Measurements from ENCODE around the gene CPSF3. TPM values are rescaled to one million over a fixed set of nuclear protein-coding genes. Genes with fewer than 3 reads are reported as not detected.

Gene CPSF3
- total RNA-seq = 44.1 and 99.6 TPM in 2 replicates

DNA sequence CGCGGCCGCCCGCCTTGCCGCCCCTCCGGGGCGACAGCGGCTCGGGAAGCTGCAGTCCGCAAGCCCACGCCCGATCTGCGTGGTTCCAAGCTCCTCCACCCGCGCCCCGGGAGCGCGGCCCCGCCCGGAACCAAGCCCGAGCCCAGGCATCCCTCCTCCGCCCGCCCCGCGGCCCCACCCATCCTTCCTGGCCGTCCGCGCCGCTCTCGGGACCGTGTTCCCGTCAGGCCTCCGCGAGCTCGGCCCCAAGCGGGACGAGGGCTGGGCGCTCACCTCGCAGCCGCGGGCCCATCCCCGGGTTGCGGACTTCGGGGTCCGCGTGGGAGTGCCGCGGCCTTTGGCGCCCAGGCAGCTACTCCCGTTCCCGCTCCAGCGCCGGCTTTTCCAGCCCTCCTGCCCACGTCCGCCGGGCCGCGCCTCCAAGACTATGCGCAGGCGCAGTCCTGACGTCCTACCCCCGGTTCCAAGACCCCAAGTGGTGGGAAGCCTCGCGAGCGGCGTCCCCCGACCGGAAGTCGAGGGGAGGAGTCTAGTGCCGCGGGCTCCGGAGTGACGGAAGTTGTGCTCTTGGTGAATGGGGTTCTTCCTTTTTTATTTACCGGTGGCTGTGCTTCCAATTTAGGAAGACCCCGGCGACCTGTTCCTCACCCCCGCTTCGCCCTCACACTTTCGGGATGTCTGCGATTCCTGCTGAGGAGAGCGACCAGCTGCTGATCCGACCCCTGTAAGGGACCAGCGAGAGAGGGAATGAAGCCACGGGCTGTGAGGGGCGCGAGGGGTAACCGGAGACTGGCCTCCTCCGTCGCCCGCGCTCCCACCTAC lies at the start of gene CPSF3, which contains the start of gene ITGB1BP1:
Gene CPSF3 (plus strand): TSS at position 555 of the 822 bp plus-strand sequence. CDS start 120 bp downstream, at position 675.
Gene ITGB1BP1 (minus strand): TSS at position 429 of the 822 bp plus-strand sequence. CDS start 4,831 bp downstream, outside the sequence.
- peak; percentile 99 for DNase-seq

DNA sequence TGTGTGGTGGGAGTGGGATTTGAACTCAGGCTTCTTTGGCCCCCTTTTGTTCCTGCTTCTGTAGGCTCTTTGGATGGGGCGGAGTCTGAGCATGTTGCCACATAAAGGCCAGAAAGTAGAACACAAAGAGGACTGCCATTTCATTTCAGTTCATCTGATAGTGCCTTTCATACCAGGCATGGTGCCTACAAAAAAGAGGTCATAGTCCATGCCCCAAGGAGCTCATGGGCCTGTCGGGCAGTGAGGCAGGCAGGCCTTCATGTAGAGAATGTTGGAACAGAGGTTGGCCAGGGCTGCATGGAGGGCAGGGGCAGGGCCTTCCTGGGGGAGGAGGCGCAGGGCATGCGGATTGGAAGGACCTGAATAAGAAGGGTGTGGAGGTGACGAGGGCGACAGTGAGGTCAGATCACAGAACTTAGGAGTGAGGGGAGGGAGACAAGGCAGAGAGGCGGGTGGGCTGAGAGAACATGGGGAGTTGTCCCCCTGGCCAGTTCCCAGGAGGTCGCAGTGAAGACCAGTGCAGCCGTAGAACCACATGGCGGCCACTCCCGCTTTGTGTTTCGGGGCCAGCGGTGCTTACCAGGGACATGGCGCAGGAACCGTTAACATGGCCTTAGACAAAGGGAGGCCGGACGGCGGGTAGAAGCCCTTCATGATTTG lies 49.3 kb upstream of the CPSF3 start:
- no peak for DNase-seq

DNA sequence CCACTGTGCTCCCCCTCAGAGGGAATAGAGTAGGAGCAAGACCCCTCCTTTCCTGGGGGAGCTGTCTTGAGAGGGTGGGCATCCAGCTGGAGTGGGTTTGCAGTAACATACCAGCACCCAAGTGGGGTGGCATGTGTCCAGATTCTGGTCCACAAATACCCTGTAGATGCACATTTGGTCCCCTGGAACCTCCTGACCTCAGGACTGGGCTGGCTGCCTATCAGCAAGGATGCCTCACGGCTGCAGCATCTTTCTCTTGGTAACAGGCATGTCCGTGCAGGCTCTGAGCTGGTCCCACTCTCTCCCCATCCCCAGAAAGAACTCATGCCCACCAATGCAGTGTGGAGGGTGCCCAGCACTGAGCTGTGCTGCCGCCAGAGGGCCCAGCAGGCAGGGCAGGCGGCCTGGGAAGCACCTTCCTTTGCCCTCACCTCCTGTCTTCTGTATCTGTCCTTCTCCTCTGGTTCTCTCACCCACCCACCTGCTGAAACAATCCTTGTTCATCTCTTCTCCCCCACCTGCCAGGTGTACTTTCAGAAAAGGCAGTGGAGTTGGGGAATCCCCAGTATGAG lies 47.5 kb upstream of the CPSF3 start:
- DNase-seq = no peak

DNA sequence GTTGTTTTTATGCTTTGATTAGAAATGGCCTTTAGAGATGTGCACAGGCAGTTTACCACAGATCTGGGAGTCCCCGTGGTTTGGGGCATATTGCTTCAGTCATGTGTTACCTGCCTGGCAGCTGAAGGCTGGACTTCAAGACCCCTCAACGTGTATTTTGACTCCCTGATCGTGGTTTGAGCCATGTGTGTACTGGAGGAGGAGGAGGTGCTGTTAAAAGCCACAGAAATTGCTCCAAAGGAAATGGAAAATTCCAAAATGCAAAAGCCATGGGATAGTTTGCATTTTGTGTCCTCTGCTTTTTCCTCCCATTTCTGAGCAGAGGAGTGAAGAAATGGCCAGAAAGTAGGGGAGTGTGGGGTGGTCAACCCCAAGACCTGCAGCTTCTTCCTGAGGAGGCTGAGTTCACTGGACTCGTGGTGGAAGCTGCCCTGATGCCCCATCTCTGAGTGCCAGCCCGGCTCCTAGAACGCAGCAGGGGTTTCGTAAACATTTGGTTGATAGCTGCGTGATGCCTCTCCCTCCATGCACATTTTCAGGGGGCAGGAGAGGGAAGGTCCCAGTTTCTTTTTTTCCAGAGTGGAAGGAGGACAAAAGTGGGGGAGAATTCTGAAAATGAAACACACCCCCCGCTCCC lies 45.9 kb upstream of the CPSF3 start:
- no peak for DNase-seq

DNA sequence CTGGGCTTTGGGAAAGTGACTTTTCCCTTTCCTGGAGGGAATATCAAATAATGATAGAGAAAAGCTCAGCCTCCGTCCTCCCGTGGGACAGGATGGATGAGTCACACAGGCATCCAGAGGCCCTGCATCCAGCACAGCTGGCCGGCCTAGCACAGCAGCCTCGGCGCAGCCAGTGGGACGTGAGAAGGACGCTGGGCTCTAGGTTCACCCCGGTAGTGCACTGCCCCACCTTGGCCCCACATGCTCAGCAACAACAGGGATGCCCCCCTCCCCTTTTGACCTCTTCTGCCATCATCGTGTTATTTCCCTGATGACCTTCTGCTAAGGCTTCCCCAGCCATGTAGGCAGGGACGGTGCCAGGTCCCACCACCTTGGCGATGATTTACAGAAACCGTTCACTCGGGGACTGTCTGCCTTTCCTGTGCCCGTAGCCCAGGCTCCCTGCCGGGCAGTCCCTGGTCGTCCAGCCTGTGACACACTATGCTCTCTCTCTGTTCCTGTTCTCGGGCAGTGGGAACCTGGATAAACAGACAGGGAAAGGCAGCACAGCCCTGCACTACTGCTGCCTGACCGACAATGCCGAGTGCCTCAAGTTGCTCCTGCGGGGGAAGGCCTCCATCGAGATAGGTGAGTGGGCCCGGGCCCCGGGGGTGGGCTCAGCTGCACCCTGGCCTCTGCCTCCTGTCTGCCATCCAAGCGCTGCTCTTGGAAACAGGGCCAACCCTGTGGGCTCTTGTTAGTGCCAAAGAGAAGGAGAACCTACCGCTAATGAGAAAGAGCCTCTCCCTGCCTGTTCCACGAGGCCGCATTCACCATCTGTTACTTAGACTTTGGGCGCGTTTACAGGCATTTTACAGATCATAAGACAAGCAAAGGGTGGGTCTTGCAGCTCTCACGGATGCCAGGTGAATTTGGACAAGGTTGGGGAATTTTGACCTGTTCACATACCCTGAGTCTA lies 44.7 kb upstream of the CPSF3 start:
- peak; percentile 84 for DNase-seq

DNA sequence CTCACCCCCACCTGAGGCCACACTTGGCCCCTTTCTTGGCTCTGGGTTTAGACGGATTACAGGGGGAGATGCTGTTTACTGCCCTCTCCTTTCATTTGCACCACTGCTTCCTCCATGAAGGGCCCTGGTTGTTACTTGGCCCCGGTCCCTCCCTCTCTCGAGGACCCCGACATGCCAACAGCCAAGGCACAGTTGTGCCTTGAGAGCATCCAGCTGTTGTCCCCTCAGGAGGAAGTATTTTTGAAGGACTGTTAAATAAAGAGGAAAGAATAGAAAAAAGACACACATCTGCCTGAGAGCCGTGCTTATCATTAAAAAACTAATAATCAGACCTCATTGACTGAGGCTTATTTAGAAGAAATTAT lies 44.1 kb upstream of the CPSF3 start:
- DNase-seq = no peak

DNA sequence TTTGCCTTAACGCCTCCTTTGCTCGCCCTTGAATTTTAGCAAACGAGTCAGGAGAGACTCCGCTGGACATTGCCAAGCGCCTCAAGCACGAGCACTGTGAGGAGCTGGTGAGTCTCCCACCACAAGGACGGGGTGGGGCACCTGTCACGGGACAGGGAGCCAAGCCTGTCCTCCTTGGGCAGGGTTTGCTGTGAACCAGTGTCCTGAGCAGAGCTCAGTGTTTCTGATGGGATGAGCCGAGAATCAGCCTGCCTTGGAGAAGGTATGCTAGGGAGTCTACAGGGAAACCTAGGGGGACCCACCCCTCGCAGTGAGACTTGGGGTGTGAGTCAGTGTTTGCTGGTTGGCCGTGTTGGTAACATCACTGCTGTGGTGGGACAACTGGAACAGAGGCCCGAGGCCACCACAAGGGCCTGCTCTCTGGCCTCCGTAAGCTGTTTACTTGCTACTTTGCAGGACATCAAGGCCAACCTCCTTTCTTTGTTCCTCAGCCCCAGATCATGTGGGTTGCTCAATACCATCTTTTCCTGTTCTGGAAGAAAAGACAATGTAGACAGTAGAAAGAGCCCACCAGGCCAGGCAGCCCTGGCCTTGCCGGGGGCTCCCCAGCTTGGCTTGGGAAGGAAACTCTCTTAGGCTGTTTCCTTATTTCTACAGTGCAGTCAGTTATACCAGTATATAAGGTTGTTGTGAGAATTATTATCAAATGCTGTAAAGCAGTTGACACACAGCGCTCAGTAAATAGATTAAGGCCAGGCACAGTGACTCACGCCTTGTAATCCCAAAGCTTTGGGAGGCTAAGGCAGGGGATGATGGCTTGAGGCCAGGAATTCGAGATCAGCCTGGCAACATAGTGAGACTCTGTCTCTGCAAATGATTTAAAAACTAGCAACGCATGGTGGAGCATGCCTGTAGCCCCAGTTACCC lies 42.5 kb upstream of the CPSF3 start:
- DNase-seq = peak; percentile 89

DNA sequence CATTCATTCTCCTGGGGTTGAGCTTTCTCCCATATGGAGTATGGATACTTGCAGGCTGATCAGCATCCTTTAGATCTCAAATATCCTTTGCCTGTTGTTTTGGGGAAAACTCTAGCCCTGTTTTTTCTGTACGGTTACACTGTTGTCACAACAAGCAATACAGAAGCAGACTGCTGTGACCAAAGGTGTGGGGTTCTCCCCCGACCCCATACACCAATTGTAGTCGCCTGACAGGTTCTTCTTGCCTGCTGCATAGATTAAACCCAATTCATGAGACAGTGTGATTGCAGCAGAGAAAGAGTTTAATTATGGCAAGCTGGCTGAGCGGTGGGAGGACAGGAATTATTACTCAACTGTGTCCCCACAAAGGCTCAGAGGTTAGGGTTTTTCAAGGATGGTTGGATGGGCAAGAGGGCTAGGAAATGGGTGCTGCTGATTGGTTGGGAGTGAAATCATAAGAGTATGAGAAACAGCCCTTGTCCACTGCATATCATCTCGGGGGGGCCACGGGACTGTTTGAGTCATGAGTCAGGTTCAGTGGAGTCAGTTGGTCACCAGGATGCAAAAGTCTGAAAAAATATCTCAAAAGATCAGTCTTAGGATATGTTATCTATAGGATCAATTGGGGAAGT lies 40.7 kb upstream of the CPSF3 start:
- no peak for DNase-seq

DNA sequence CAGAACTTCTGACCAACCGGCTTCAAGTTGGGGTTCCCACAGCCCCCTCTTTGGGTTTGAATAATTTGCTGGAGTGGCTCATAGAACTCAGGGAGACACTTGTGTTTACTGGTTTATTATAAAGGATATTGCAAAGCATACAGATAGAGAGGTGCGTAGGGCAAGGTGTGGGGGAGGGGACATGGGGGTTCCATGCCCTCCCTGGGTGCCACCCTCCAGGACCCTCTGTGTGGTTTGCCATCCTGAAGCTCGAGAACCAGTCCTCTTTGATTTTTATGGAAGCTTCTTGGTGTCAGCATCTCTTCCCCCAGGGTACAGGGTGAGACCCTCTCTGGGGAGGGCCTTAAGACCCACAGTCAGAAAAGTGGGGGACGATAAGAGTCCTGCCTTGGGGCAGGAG lies 38.9 kb upstream of the CPSF3 start:
- no peak for DNase-seq

DNA sequence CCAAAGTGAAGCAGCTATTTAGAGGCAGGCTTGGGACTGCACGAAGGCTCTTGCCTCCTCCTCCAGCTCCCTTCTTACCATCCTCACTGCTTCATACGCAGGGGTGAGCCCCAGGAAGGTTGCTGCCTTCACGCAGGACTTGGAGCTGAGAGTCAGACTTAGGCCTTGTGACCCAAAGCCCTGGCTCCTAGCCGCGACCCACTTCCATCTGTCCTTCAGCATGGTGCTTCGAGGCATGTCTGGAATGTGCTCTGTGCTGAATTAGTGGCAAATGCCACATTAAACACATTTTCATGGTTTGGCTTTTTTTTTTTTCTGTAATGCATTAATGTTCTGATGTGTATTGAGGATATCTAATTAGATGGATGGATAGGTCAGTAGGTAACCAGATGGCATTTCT lies 37.6 kb upstream of the CPSF3 start:
- DNase-seq = no peak

DNA sequence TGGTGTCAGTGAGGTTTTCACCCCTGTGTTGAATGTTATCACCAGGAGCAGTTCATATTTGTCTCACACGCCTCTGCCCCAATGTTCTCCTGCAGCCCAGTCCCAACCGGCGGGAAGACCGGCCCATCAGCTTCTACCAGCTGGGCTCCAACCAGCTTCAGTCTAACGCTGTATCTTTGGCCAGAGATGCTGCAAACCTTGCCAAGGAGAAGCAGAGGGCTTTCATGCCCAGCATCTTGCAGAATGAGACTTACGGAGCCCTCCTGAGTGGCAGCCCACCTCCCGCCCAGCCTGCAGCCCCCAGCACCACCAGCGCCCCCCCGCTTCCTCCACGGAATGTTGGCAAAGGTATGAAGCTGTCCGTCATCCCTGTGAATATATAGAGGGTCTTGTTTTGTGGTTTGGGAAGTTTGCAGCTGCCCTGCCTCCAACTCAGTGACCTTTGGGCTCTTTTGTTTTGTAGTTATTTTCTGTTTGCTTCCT lies 35.2 kb upstream of the CPSF3 start:
- no peak for DNase-seq

DNA sequence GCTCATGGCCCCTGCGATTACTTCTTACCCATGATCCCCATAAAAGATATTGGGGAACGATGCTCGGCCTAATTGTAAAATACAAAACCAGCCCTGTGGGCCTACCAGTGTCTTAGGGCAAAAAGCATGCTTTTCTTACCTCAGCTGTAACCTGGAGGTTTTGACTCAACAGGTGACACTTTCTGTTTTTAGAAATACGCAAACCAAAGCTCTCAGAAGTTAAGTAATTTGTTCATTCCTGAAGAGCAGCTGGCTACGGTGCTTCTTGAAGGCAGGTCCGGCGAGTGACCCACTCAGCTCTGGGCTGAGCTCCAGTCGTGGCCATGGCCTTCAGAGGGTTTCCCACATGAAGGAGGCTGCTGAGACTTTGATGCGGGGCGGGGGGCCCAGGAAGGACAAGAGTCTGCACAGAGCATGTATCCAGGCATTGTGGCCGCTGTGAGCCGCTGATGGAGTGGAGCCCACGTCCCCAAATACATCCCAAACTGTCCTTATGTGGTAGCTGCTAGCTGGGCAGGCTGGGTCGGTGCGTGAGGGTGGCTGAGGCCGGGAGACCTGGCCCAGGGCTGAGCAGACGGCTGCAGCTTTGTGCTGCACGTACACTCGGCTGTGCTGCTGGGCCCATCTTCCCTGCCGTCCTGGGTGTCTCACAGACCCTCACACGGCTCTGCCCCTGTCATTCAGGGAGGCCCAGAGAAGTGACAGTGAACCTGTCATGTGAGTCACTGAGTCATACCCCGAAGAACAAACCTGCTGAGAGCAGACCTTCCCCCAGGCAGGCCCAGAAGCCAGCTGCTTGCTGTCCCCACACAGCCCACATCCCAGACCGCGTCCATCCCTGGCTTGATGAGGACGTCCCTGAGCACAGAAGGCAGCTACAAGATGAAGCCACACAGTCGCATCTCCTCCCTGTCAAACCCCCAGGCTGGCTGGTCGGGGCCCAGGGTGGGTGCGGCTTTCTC lies 34.2 kb upstream of the CPSF3 start:
- no peak for DNase-seq

DNA sequence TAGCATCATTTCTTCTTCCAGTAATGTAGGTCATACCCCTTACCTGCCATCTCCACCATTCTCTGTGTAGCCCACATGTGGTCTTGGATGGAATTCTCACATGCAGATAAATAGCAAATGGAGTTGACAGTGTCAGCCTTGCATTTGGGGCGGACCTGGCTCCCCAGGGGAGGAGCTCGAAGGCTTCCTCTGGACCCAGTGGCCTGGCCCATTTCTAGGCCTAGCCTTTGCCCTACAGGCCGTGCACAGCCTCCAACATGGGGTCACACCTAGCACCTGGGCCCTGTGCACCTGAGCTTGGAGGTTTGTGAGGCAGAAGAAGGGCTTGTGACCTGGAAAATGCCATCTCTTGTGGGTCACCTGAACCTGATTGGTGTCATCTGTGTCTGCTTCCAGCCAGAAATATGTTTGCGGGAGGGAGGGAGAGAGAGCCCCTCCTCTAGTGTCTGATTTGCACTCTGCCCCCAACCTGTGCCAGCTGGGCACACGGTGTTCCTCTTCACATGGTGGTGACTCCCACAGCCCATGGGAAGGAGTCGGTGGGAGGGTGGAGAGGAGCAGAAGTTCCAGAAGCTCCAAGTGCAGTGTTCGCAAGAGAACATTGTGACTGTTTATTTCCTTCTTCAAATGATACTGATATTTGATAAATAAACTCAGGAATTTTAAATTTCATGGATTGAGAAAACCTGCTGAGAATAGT lies 33.2 kb upstream of the CPSF3 start:
- no peak for DNase-seq

DNA sequence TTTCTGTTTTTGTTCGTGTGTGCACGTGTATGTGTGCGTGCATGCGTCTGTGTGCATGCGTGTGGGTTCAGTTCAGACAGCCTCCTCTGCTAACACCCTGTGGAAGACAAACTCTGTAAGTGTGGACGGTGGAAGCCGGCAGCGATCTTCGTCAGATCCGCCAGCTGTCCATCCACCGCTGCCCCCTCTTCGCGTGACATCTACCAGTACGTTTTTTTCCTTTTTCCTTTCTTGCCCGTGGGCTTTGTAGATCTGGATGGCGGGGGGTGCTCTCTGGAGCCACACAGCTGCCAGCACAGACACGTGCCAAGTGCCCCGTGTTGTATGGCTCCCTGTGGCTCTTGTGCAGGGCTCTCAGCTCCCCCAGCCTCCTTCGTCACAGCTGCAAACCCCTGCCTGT lies 32.5 kb upstream of the CPSF3 start:
- no peak for DNase-seq

DNA sequence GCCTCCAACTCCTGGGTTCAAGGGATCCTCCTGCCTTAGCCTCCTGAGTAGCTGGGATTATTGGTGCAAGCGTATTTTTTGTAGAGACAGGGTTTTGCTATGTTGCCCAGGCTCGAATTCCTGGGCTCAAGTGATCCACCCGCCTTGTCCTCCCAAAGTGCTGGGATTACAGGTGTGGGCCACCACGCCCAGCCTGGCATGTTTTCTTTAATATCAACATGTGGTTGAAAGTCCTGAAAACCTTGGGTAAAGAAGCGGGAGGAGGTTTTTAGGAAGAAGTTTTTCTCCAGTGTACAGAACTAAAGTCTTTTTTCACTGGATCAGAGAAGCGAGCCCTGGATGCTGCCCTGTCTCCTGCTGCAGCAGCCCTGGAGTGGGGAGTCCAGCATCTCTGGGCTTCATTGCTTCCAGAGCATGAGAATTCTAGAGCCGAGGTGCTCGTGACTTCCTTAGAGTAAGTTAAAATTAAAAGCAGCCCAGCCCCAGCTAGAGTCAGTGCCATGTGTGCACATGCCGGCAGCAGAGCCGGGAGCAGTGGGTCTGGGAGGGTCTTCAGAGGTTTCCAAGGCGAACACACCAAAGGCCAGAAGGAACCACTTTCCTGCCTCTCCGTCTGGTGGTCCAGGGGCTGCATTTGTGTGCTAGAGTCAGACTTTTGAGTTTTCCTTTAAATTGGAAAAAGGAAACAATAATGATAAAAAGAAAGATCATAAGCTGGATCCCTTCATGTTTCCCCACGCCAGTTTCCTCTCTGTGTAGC lies 31.3 kb upstream of the CPSF3 start:
- DNase-seq = no peak

DNA sequence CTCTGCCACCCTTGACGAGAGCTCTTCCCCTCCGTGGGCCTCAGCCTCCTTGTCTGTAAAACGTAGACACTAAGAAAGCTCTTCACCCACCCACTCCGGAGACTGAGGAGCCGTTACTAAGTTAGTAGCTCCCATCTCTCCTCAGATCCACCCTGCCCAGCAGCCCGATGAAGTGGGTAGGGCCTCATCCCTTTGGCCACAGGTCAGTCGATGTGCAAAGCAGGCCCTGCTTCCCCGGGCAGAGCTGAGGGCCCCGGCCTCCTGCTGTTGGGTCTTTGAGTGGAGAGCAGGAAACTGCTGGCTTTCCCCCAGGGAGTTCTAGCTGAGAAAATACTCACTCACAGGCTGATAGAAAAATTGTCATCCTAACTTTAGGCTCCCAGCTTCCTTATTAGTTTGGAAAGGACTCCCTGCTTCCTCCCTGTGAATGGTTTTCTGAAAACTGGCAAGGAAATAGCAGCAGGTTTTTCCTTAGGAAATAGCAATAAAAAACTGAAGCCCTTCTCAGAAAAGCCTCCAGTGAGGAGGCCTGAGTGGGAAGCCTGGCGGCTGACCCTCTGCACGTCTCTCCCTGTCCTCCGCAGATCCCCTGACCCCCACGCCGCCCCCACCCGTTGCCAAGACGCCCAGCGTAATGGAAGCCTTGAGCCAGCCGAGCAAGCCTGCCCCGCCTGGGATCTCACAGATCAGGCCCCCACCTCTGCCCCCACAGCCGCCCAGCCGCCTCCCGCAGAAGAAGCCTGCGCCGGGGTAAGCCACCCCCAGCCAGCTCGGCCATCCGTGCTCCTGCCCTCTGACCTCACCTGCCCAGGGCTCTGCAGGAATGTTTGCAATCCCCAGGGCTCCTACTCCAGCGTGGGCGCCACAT lies 30.3 kb upstream of the CPSF3 start:
- peak; percentile 67 for DNase-seq

DNA sequence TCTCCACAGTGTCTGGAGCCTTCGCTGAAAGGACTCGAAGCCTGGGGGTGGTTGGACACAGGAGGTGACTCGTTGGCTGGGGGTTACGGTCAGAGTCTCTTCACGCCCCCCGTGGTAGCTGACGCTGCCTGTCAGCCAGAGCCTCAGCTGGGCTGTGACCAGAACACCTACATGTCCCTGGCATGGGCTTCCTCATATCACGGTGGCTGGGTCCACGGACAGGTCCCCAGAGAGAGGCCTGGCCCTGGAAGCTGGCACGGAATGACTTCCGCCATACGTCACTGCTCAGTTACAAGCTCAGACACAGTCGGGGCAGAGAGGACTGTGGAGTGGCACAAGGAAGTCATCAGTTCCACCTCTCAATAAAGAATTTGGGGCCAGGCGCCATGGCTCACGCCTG lies 28.6 kb upstream of the CPSF3 start:
- DNase-seq = no peak
